PC-3 (cell line): ENCODE results near the gene INO80E. TPM values are rescaled to one million over a fixed set of nuclear protein-coding genes. Genes with fewer than 3 reads are reported as not detected.

Source experiments
- ATAC-seq: fragments of 200-7000 bp; cut with Tn5 transposase; 2 replicates; pipeline ENCODE4 v1.9.1; 2020; ENCODE audit warnings: mild to moderate bottlenecking, moderate library complexity
- BruUV-seq: library from RNA; stranded (reverse); fragments of 400-500 nt; replicated peaks from 2 replicates; lab custom pipeline; 2021; lab: Mats Ljungman, UMichigan
- CTCF ChIA-PET: fragments of 300-600 bp; sonication (Branson Sonifier 250); formaldehyde crosslinking; loops from one replicate; lab custom pipeline; 2022; ENCODE audit warnings: antibody characterized with exemption; lab: Charles Lee
- POLR2A ChIA-PET: fragments of 300-600 bp; sonication (Branson Sonifier 250); formaldehyde crosslinking; loops from one replicate; lab custom pipeline; 2022; ENCODE audit warnings: antibody characterized with exemption; ENCODE audit not compliant: unreplicated experiment; lab: Charles Lee
- DNase-seq: peaks from one replicate; pipeline ENCODE4 v3.0.0-alpha.2; 2015
- H2AFZ ChIP-seq: fragments of 300-600 bp; sonication (generic); 2 replicates; pipeline ENCODE4 v1.6.0; 2016; ENCODE audit warnings: antibody characterized with exemption, low read length
- H3F3A ChIP-seq: fragments of 300-600 bp; sonication (generic); one replicate; pipeline ENCODE4 v1.6.0; 2017; ENCODE audit warnings: antibody characterized with exemption, low read length, control low read depth, mild to moderate bottlenecking; ENCODE audit not compliant: unreplicated experiment
- H3K27ac ChIP-seq: fragments of 300-600 bp; sonication (generic); 2 replicates; pipeline ENCODE4 v1.5.1; 2016; ENCODE audit warnings: mild to moderate bottlenecking, low read length
- H3K27me3 ChIP-seq: fragments of 300-600 bp; sonication (generic); 2 replicates; pipeline ENCODE4 v1.6.1; 2016; ENCODE audit warnings: low read length, mixed read lengths
- H3K36me3 ChIP-seq: fragments of 300-600 bp; sonication (generic); 2 replicates; pipeline ENCODE4 v1.6.1; 2016; ENCODE audit warnings: low read depth, mixed run types, low read length, mixed read lengths
- H3K4me1 ChIP-seq: fragments of 300-600 bp; sonication (generic); 2 replicates; pipeline ENCODE4 v1.5.1; 2016; ENCODE audit warnings: low read length; ENCODE audit not compliant: insufficient read depth
- H3K4me2 ChIP-seq: fragments of 300-600 bp; sonication (generic); 2 replicates; pipeline ENCODE4 v1.6.0; 2016; ENCODE audit warnings: low read length
- H3K4me3 ChIP-seq: fragments of 300-600 bp; sonication (generic); 2 replicates; pipeline ENCODE4 v1.5.1; 2016; ENCODE audit warnings: mild to moderate bottlenecking, low read length, mixed read lengths
- H3K79me2 ChIP-seq: fragments of 300-600 bp; sonication (generic); 2 replicates; pipeline ENCODE4 v1.6.1; 2017; ENCODE audit warnings: low read length, mixed read lengths
- H3K9ac ChIP-seq: fragments of 300-600 bp; sonication (generic); 2 replicates; pipeline ENCODE4 v1.6.0; 2016; ENCODE audit warnings: mild to moderate bottlenecking, low read length
- H3K9me2 ChIP-seq: fragments of 300-600 bp; sonication (generic); replicated peaks from 2 replicates; pipeline ENCODE4 v1.6.1; 2016; ENCODE audit warnings: mixed run types, low read length, mixed read lengths
- H3K9me3 ChIP-seq: fragments of 300-600 bp; sonication (generic); 2 replicates; pipeline ENCODE4 v1.6.1; 2016; ENCODE audit warnings: low read length, mixed read lengths
- H4K20me1 ChIP-seq: fragments of 300-600 bp; sonication (generic); 2 replicates; pipeline ENCODE4 v1.6.1; 2016; ENCODE audit warnings: low read length, mixed read lengths
- EZH2 ChIP-seq: fragments of 300-600 bp; sonication (generic); IDR thresholded peaks from one replicate; pipeline ENCODE4 v1.6.1; 2017; ENCODE audit warnings: antibody characterized with exemption, mild to moderate bottlenecking, low read length; ENCODE audit not compliant: unreplicated experiment
- EZH2phosphoT487 ChIP-seq: fragments of 300-600 bp; sonication (generic); IDR thresholded peaks from 2 replicates; pipeline ENCODE4 v1.6.1; 2018; ENCODE audit warnings: mild to moderate bottlenecking, antibody characterized with exemption, low read length, borderline replicate concordance
- intact Hi-C: fragments of 100-400 bp; cut with micrococcal nuclease; formaldehyde crosslinking; loops from 2 replicates; pipeline ENCODE4 v1.9.0; 2023
- total RNA-seq: library from RNA; depleted of rRNA; stranded (reverse); fragments of >200 nt; gene quantifications from 2 replicates; pipeline ENCODE4 v1.2.3, GENCODE V29; 2014
- TF ChIP-seq, protein P1 (sequence below): fragments of 300-600 bp; sonication (generic); conservative IDR thresholded peaks from 2 replicates; pipeline ENCODE4 v1.5.1; 2017; ENCODE audit warnings: antibody characterized with exemption, low read depth, mild to moderate bottlenecking, low read length

The INO80E gene
- total RNA-seq, 1 experiment from 2014 or later = 70.3 TPM

DNA sequence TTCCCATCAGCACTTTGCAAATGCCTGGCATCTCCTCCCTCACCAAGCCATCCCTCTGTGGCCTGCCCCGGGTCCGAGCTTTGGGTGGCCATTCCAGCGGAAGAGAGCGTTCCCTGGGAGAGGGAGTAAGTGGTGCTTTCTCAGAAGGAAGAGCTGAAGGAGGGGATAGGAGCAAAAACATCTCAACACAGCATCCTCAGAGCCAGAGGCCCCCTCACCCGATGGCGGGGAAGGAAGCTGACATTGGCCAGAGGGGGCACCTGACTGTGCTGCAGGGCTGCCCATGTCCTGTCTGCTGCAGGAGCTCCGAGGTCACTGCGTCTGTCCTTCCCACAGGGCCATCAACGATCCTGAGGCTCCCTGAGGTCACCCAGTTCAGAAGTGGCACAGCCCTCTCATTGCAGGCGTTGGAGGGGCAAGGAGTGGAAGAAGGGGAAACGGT is 35.5 kb downstream of the INO80E start:
- peak overlapping the region; percentile 59 for H3K4me2 ChIP-seq
- no TSS peak for BruUV-seq
- no peak for TF ChIP-seq EZH2phosphoT487
- no peak for TF ChIP-seq EZH2
- TF ChIP-seq, protein P1, sequence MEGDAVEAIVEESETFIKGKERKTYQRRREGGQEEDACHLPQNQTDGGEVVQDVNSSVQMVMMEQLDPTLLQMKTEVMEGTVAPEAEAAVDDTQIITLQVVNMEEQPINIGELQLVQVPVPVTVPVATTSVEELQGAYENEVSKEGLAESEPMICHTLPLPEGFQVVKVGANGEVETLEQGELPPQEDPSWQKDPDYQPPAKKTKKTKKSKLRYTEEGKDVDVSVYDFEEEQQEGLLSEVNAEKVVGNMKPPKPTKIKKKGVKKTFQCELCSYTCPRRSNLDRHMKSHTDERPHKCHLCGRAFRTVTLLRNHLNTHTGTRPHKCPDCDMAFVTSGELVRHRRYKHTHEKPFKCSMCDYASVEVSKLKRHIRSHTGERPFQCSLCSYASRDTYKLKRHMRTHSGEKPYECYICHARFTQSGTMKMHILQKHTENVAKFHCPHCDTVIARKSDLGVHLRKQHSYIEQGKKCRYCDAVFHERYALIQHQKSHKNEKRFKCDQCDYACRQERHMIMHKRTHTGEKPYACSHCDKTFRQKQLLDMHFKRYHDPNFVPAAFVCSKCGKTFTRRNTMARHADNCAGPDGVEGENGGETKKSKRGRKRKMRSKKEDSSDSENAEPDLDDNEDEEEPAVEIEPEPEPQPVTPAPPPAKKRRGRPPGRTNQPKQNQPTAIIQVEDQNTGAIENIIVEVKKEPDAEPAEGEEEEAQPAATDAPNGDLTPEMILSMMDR = no peak
- H3K36me3 ChIP-seq = no peaks in the 10 kb centered on the region; the same call in 1 of the 2 replicates
- ChIA-PET CTCF (interaction anchor here (0.5 to 0.6 kb wide), 2 partner anchors 149 to 207 kb away, joined by 4 to 17 read pairs; no protein-coding TSS in a partner anchor), POLR2A (no interaction called here)
- intact Hi-C loops = no loop called here
- H4K20me1 ChIP-seq = no peaks in the 10 kb centered on the region
- no peak overlapping the region for H3K9ac ChIP-seq
- ATAC-seq = no peak
- H3F3A ChIP-seq = no peaks in the 10 kb centered on the region
- no peak overlapping the region for H3K27ac ChIP-seq
- H2AFZ ChIP-seq = no peak overlapping the region
- H3K27me3 ChIP-seq = no peaks in the 10 kb centered on the region
- no peaks in the 10 kb centered on the region for H3K79me2 ChIP-seq
- no peaks in the 10 kb centered on the region for H3K9me2 ChIP-seq
- peak overlapping the region; percentile 47; the same call in 1 of the 2 replicates for H3K4me3 ChIP-seq
- no peaks in the 10 kb centered on the region for H3K4me1 ChIP-seq
- DNase-seq = no peak
- no peaks in the 10 kb centered on the region for H3K9me3 ChIP-seq

- intact Hi-C loops = no loop called here
- Histone ChIP-seq H3K36me3 (no peaks in the 10 kb centered on the region; the same call in 1 of the 2 replicates), H3K9me2 (no peaks in the 10 kb centered on the region), H3K4me3 (no peak overlapping the region), H3K4me1 (no peaks in the 10 kb centered on the region), H2AFZ (no peak overlapping the region), H3K79me2 (no peaks in the 10 kb centered on the region), H3K9ac (no peak overlapping the region), H3K27me3 (no peaks in the 10 kb centered on the region), H3K27ac (no peak overlapping the region), H3K4me2 (no peak overlapping the region), H4K20me1 (no peaks in the 10 kb centered on the region), H3K9me3 (no peaks in the 10 kb centered on the region), H3F3A (no peaks in the 10 kb centered on the region)
- TF ChIP-seq, protein P1 = peak; percentile 89
- TF ChIP-seq EZH2phosphoT487 = no peak
- ATAC-seq (peak; percentile 69), DNase-seq (peak; percentile 74)
- ChIA-PET CTCF (interaction anchor here (0.6 to 1.0 kb wide), 5 partner anchors 12 to 363 kb away, joined by 3 to 17 read pairs (median 4); no protein-coding TSS in a partner anchor), POLR2A (interaction anchor here (0.9 kb wide), 1 partner anchor 133 kb away, joined by 4 read pairs; the partner anchor contains the start of gene SEZ6L2)
- BruUV-seq = no TSS peak
These were observed 36.2 kb downstream of the INO80E start for GRCh38 chr16:30032083-30032819.

DNA sequence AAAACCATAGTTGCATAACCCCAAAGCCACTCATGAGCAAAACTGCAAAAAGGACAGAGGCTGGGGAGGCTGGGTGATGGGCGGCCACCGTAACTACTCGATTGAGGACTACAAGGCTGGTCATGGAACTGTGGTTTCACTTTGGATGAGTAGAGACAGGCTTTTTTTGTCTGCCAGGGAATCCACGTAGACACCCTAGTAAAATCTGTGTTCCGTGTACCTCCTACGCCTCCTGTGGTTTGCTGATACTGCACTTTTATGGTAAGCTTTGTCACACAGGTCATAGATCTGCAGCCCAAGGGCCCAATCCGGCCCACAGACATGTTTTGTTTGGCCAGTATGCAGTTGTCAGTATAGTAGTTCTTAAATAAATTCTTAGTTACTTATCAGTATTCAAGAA is 37.2 kb downstream of the INO80E start:
- ATAC-seq (no peak), DNase-seq (no peak)
- Histone ChIP-seq H3K9me2 (no peaks in the 10 kb centered on the region), H3K27ac (no peak overlapping the region), H3K4me3 (no peak overlapping the region), H2AFZ (no peak overlapping the region), H3K36me3 (no peaks in the 10 kb centered on the region; the same call in 1 of the 2 replicates), H3K27me3 (no peaks in the 10 kb centered on the region), H4K20me1 (no peaks in the 10 kb centered on the region), H3K4me2 (no peak overlapping the region), H3K9me3 (no peaks in the 10 kb centered on the region), H3K9ac (no peak overlapping the region), H3K79me2 (no peaks in the 10 kb centered on the region), H3F3A (no peaks in the 10 kb centered on the region), H3K4me1 (no peaks in the 10 kb centered on the region)
- no TSS peak for BruUV-seq
- intact Hi-C loops = no loop called here
- ChIA-PET POLR2A (no interaction called here), CTCF (no interaction called here)
- TF ChIP-seq EZH2phosphoT487 = no peak
- TF ChIP-seq EZH2 = no peak
- TF ChIP-seq, protein P1 = no peak
